ENCODE measurements around the gene SAP30BP. TPM values are rescaled to one million over a fixed set of nuclear protein-coding genes. Genes with fewer than 3 reads are reported as not detected.
"Not testable (repeated sequence)": the region's sequence is repeated elsewhere in the genome, so short reads cannot be mapped to it uniquely, and the experiment has no call there.

The SAP30BP gene
- total and polyA plus RNA-seq, 4 donors = 43.3 to 127 (median 75.6) TPM

DNA sequence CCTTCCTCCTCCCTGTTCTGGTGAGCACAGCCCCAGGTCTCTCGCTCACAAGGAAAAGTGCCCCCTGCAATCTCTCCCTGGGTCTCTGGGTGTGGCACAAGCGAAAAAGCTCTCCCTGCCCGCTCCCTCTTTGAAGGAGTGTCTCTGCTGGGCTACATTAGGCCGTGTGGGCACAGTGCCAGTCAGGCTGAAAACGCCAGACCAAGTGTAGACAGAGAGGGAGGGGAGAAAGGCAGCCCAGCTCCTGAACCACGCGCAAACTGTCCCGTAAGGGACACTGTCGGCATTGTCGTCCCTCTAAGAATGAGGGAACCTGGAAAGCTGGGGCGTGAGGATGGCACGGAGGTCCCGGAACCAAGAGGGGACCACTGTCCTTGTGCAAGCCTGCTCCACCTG lies 30.0 kb upstream of the SAP30BP start:
- DNase-seq = no peak
- H3K27ac ChIP-seq (ENCODE audit: low read depth in 1 of 2, low read length in 2 of 2) = no peak overlapping the region
- no peaks in the 10 kb centered on the region for H3K9me3 ChIP-seq (ENCODE audit: control insufficient read depth, low read length)
- no peaks in the 10 kb centered on the region for H3K36me3 ChIP-seq (ENCODE audit: control insufficient read depth in 1 of 2, insufficient read depth in 2 of 2, low read length in 1 of 2)
- no peak for ATAC-seq (ENCODE audit: low FRiP score)
- H3K4me1 ChIP-seq (ENCODE audit: control insufficient read depth in 1 of 2, insufficient read depth in 2 of 2, low read length in 2 of 2) = no peaks in the 10 kb centered on the region
- no peaks in the 10 kb centered on the region for H3K27me3 ChIP-seq (ENCODE audit: control insufficient read depth in 1 of 2, insufficient read depth in 2 of 2, low read length in 1 of 2)
- intact Hi-C loops (cut with DNase I) = no loop called here
- H3K4me3 ChIP-seq (ENCODE audit: low read length in 2 of 2) = no peak overlapping the region
- 80 to 82% methylated on average over 13 of the region's 13 CpGs for WGBS, 2 donors

DNA sequence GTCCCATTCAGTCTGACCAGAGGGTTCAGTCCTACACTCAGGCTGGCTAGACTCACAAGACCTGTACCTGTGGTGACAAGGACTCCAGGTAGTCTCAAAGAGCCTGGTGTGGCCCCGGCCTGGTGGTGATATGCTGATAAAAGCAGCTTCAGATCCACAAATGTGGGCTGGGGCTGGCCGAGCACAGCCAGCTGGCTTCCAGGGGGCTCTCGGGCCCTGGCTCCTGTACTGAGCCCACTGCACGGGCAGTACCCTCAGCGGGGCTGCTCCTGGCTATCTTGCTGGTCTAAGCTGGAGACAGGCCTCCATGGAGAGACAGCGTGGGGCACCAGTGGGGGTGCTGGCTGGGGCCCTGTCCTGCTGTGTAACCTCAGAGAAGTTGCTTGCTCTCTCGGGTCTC lies 29.6 kb upstream of the SAP30BP start:
- no peaks in the 10 kb centered on the region for H3K9me3 ChIP-seq (ENCODE audit: control insufficient read depth, low read length)
- WGBS, 2 donors = 93 to 94% methylated on average over 7 of the region's 7 CpGs
- H3K4me1 ChIP-seq (ENCODE audit: control insufficient read depth in 1 of 2, insufficient read depth in 2 of 2, low read length in 2 of 2) = no peaks in the 10 kb centered on the region
- no peak for ATAC-seq (ENCODE audit: low FRiP score)
- DNase-seq = no peak
- no peak overlapping the region for H3K27ac ChIP-seq (ENCODE audit: low read depth in 1 of 2, low read length in 2 of 2)
- intact Hi-C loops (cut with DNase I) = no loop called here
- H3K36me3 ChIP-seq (ENCODE audit: control insufficient read depth in 1 of 2, insufficient read depth in 2 of 2, low read length in 1 of 2) = no peaks in the 10 kb centered on the region
- no peaks in the 10 kb centered on the region for H3K27me3 ChIP-seq (ENCODE audit: control insufficient read depth in 1 of 2, insufficient read depth in 2 of 2, low read length in 1 of 2)
- no peak overlapping the region for H3K4me3 ChIP-seq (ENCODE audit: low read length in 2 of 2)

DNA sequence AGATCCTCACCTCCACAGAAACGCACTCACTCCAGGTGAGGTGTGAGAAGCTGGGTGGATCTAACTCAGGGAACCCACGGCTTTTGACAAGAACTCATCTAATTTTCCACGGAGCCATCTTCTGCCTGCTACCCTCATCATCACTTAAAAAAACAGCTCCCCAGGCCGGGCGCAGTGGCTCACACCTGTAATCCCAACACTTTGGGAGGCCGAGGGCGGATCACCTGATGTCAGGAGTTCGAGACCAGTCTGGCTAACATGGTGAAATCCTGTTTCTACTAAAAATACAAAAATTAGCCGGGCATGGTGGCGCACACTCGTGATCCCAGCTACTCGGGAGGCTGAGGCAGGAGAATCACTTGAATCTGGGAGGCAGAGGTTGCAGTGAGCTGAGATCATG lies 29.1 kb upstream of the SAP30BP start:
- intact Hi-C loops (cut with DNase I); H3K27me3 ChIP-seq (ENCODE audit: control insufficient read depth in 1 of 2, insufficient read depth in 2 of 2, low read length in 1 of 2); H3K9me3 ChIP-seq (ENCODE audit: control insufficient read depth, low read length); DNase-seq; ATAC-seq (ENCODE audit: low FRiP score); H3K4me3 ChIP-seq (ENCODE audit: low read length in 2 of 2); H3K36me3 ChIP-seq (ENCODE audit: control insufficient read depth in 1 of 2, insufficient read depth in 2 of 2, low read length in 1 of 2); H3K4me1 ChIP-seq (ENCODE audit: control insufficient read depth in 1 of 2, insufficient read depth in 2 of 2, low read length in 2 of 2); H3K27ac ChIP-seq (ENCODE audit: low read depth in 1 of 2, low read length in 2 of 2): not testable (repeated sequence)
- 92 to 96% methylated on average over 12 of the region's 12 CpGs for WGBS, 2 donors

DNA sequence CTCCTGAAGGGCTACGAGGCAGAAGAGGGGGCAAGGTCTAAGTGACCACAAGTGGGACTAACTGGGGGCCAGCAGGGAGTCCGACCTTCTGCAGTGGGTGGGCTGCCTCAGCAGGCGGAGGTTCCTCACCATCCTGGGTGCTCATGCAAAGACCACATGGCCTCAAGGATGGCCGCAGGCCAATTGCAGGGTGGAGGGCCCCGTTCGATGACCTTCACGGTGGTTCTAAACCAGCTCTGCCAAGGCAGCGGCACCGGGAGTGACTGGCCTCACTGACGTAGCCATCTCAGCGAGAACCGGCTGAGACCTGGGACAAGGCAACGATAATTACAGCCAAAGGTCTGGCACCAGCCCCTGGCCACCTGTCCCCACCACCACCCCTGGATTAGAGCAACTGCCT lies 28.2 kb upstream of the SAP30BP start:
- no peak for ATAC-seq (ENCODE audit: low FRiP score)
- Histone ChIP-seq H3K4me3 (ENCODE audit: low read length in 2 of 2) (no peak overlapping the region), H3K9me3 (ENCODE audit: control insufficient read depth, low read length) (no peaks in the 10 kb centered on the region), H3K27ac (ENCODE audit: low read depth in 1 of 2, low read length in 2 of 2) (no peak overlapping the region), H3K4me1 (ENCODE audit: control insufficient read depth in 1 of 2, insufficient read depth in 2 of 2, low read length in 2 of 2) (no peaks in the 10 kb centered on the region), H3K27me3 (ENCODE audit: control insufficient read depth in 1 of 2, insufficient read depth in 2 of 2, low read length in 1 of 2) (no peaks in the 10 kb centered on the region), H3K36me3 (ENCODE audit: control insufficient read depth in 1 of 2, insufficient read depth in 2 of 2, low read length in 1 of 2) (no peaks in the 10 kb centered on the region)
- 93 to 94% methylated on average over 13 of the region's 13 CpGs for WGBS, 2 donors
- DNase-seq = no peak
- intact Hi-C loops (cut with DNase I) = no loop called here

DNA sequence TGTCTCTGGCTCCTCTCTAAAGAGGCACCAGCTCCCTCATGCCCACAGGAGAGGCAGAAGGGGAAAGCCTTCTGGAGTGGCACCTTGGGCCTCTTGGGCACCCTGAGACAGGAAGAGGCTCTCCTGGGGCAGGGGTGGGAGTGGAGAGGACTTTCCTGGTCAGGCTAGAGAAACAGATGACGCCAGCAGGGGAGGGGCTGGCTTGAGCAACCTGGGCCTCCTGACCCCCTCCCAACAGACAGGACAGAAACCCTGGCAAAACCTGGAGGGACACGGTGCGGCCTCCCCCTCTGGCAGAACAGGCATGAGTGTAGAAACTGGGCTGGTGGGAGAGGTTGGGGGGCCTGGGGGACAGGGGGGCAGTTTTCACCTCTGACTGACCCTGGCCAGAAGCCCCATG lies 27.8 kb upstream of the SAP30BP start:
- H3K27ac ChIP-seq (ENCODE audit: low read depth in 1 of 2, low read length in 2 of 2) = no peak overlapping the region
- no peak for ATAC-seq (ENCODE audit: low FRiP score)
- no peaks in the 10 kb centered on the region for H3K4me1 ChIP-seq (ENCODE audit: control insufficient read depth in 1 of 2, insufficient read depth in 2 of 2, low read length in 2 of 2)
- H3K36me3 ChIP-seq (ENCODE audit: control insufficient read depth in 1 of 2, insufficient read depth in 2 of 2, low read length in 1 of 2) = no peaks in the 10 kb centered on the region
- no peak for DNase-seq
- 92 to 95% methylated on average over 3 of the region's 3 CpGs for WGBS, 2 donors
- no peaks in the 10 kb centered on the region for H3K9me3 ChIP-seq (ENCODE audit: control insufficient read depth, low read length)
- no peak overlapping the region for H3K4me3 ChIP-seq (ENCODE audit: low read length in 2 of 2)
- intact Hi-C loops (cut with DNase I) = no loop called here
- no peaks in the 10 kb centered on the region for H3K27me3 ChIP-seq (ENCODE audit: control insufficient read depth in 1 of 2, insufficient read depth in 2 of 2, low read length in 1 of 2)

DNA sequence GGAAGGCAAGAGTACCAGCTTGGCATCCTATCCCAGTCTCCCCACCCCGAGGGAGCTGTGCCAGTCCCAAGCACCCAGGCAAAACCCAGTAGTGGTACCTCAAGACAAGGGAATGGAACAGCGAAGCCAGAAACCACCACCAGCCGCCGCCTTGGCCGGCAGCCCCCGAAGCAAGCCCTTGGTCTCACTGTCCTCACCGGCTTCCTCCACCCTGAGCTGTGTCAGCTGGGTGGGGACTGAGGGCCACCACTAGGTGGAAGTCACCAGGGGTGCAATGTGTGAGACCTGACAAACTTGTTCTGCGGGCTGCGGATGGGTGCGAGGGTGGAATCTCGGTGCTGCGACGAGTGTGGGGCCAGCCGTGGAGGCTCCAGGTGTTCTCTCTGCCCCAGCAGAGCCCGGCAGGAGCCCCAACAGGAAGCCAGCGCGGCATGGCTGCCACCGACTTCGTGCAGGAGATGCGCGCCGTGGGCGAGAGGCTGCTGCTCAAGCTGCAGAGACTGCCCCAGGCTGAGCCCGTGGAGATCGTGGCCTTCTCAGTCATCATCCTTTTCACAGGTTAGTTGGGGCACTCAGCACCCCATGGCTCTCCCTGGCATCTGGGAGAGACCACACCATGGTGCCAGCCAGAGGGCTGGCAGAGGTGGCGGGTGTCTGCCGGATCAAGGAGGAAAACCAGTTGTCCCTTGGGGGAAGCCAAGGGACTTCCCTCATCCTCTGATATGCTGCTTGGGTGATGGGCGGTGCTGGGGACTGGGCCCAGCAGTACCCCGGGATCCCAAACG lies 27.2 kb upstream of the SAP30BP start:
- Histone ChIP-seq H3K27me3 (ENCODE audit: control insufficient read depth in 1 of 2, insufficient read depth in 2 of 2, low read length in 1 of 2) (no peaks in the 10 kb centered on the region), H3K36me3 (ENCODE audit: control insufficient read depth in 1 of 2, insufficient read depth in 2 of 2, low read length in 1 of 2) (no peaks in the 10 kb centered on the region), H3K4me1 (ENCODE audit: control insufficient read depth in 1 of 2, insufficient read depth in 2 of 2, low read length in 2 of 2) (no peaks in the 10 kb centered on the region), H3K27ac (ENCODE audit: low read depth in 1 of 2, low read length in 2 of 2) (no peak overlapping the region), H3K4me3 (ENCODE audit: low read length in 2 of 2) (no peak overlapping the region), H3K9me3 (ENCODE audit: control insufficient read depth, low read length) (no peaks in the 10 kb centered on the region)
- no peak for ATAC-seq (ENCODE audit: low FRiP score)
- no peak for DNase-seq
- 90 to 92% methylated on average over 30 of the region's 30 CpGs for WGBS, 2 donors
- intact Hi-C loops (cut with DNase I) = no loop called here

DNA sequence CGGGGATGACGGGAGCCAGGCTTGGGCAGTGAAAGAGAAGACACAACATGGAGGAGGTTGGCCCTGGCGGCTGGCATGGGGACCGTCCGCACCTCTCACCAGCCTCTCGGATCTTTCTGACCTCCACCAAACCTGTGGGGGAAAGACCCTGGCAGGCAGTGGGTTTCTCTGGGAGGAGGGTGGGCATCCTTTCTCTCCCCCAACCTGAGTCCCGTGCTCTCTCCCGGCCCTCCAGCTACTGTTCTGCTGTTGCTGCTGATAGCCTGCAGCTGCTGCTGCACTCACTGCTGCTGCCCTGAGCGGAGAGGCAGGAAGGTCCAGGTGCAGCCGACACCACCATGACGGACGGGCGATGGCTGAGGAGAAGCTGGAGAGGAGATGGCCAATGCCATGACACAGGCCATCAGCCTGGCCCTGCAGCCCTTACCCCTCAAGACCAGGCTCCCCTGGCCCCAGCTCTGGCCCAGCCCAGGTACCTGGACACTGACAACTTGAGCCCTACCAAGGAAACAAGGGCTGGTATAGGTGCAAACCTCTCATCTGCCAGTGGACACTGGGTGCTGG lies 26.5 kb upstream of the SAP30BP start:
- DNase-seq = peak in 1 of 2 donors; percentile 53
- Histone ChIP-seq H3K36me3 (ENCODE audit: control insufficient read depth in 1 of 2, insufficient read depth in 2 of 2, low read length in 1 of 2) (no peaks in the 10 kb centered on the region), H3K9me3 (ENCODE audit: control insufficient read depth, low read length) (no peaks in the 10 kb centered on the region), H3K27me3 (ENCODE audit: control insufficient read depth in 1 of 2, insufficient read depth in 2 of 2, low read length in 1 of 2) (no peaks in the 10 kb centered on the region), H3K4me3 (ENCODE audit: low read length in 2 of 2) (no peak overlapping the region), H3K27ac (ENCODE audit: low read depth in 1 of 2, low read length in 2 of 2) (no peak overlapping the region), H3K4me1 (ENCODE audit: control insufficient read depth in 1 of 2, insufficient read depth in 2 of 2, low read length in 2 of 2) (no peaks in the 10 kb centered on the region)
- intact Hi-C loops (cut with DNase I) = no loop called here
- WGBS, 2 donors = 94% methylated on average over 13 of the region's 13 CpGs
- ATAC-seq (ENCODE audit: low FRiP score) = no peak

DNA sequence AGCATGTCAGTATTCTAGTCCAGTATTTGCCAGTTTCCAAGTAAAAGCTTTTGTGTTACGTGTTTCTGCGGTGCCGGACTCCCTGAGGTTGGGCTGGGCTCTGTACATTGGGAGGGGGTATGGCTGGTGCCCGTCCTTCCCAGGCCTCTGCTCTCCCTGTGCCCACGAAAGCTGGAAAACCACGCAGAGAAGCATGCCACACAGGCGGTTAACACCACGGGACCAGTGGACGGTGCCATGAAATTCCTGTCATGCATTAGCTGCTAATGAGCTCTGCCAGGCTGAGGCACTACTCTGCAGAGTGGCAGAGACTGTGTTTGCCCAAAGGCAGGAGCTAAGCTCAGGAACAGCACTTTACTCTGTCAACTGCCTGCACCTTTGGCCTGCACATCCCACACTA lies 25.8 kb upstream of the SAP30BP start:
- no peaks in the 10 kb centered on the region for H3K9me3 ChIP-seq (ENCODE audit: control insufficient read depth, low read length)
- intact Hi-C loops (cut with DNase I) = no loop called here
- H3K36me3 ChIP-seq (ENCODE audit: control insufficient read depth in 1 of 2, insufficient read depth in 2 of 2, low read length in 1 of 2) = no peaks in the 10 kb centered on the region
- H3K27ac ChIP-seq (ENCODE audit: low read depth in 1 of 2, low read length in 2 of 2) = no peak overlapping the region
- no peaks in the 10 kb centered on the region for H3K4me1 ChIP-seq (ENCODE audit: control insufficient read depth in 1 of 2, insufficient read depth in 2 of 2, low read length in 2 of 2)
- WGBS, 2 donors = 80 to 85% methylated on average over 9 of the region's 9 CpGs
- DNase-seq = peak in 1 of 2 donors; percentile 57
- H3K4me3 ChIP-seq (ENCODE audit: low read length in 2 of 2) = no peak overlapping the region
- ATAC-seq (ENCODE audit: low FRiP score) = no peak
- no peaks in the 10 kb centered on the region for H3K27me3 ChIP-seq (ENCODE audit: control insufficient read depth in 1 of 2, insufficient read depth in 2 of 2, low read length in 1 of 2)

DNA sequence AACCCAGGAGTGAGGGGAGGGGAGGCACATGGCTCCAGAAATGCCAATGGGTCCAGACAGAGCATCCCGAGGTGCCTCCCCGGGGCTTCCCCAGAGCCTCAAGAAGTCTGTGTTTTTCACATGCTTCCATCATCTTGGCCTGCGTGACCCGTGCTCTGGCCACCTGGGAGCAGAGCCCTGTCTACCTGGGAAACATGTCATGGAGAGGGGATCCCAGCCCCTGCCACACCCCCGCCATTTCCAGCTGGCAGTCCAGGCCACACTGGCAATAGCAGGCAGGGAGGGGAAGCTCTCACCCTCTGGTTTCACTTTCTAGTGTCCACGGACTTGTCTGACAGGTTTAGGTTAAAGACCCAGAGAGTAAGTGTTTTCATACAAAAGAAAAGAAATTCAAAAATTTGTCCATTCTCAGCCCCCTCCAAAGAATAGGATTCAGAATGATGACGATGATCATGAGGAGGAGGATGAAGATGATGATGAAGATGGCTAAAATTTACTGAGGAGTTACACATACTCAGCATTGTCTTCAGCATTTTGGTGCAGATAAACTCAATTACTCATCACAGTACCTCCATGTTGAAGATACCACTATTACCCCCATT lies 24.9 kb upstream of the SAP30BP start:
- Histone ChIP-seq H3K9me3 (ENCODE audit: control insufficient read depth, low read length) (no peaks in the 10 kb centered on the region), H3K4me1 (ENCODE audit: control insufficient read depth in 1 of 2, insufficient read depth in 2 of 2, low read length in 2 of 2) (no peaks in the 10 kb centered on the region), H3K27me3 (ENCODE audit: control insufficient read depth in 1 of 2, insufficient read depth in 2 of 2, low read length in 1 of 2) (no peaks in the 10 kb centered on the region), H3K4me3 (ENCODE audit: low read length in 2 of 2) (no peak overlapping the region), H3K36me3 (ENCODE audit: control insufficient read depth in 1 of 2, insufficient read depth in 2 of 2, low read length in 1 of 2) (no peaks in the 10 kb centered on the region), H3K27ac (ENCODE audit: low read depth in 1 of 2, low read length in 2 of 2) (no peak overlapping the region)
- DNase-seq (peak in 1 of 2 donors; percentile 65), ATAC-seq (ENCODE audit: low FRiP score) (no peak)
- intact Hi-C loops (cut with DNase I) = no loop called here
- 90% methylated on average over 7 of the region's 7 CpGs for WGBS, 2 donors
